Measurements from ENCODE around the gene NAP1L1.
"Not testable (repeated sequence)": the region's sequence is repeated elsewhere in the genome, so short reads cannot be mapped to it uniquely, and the experiment has no call there.

Gene NAP1L1

DNA sequence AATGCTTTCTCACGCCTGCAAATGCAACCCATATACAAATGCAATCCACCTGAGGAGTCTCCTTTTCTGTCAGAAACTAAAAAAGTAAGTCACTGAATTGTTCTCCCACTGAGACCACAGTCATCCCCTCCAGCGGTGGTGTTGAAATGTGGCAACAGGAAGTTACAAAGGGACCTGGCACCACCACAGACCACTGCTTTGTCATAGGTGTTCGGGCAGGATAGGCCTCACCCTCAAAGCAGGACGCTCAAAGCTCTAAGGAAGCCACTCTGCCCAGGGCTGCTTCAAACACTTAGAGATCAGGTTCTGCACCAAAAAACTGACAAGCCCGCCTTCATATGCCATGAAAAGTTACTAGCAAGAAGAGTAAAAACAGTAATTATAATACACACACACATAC is 64.2 kb downstream of the NAP1L1 start:
- no peak for DNase-seq

DNA sequence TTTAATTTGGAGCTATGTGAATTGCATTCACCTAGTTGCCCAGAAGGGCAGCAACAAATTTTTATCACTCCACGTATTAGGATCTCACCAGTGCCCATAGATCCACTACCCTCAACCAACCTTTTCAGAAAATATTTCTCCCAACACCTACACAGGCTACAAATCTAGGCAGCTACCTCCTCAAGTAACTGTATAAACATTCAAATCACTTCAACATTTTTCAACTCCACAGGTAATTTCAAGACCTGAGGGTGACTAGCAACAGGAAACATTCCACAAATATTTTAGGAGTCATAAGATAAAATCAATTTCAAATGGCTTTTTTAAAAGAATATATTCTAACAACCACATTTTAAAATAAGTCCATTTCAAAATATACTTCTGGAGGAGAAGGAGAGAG is 65.8 kb downstream of the NAP1L1 start:
- DNase-seq, result no peak

- DNase-seq, result no peak
These were observed 66.4 kb downstream of the NAP1L1 start for GRCh38 chr12:76018111-76018510.

GRCh38 chr12:76014007-76014406 is 70.5 kb downstream of the NAP1L1 start:
- no peak for DNase-seq

DNA sequence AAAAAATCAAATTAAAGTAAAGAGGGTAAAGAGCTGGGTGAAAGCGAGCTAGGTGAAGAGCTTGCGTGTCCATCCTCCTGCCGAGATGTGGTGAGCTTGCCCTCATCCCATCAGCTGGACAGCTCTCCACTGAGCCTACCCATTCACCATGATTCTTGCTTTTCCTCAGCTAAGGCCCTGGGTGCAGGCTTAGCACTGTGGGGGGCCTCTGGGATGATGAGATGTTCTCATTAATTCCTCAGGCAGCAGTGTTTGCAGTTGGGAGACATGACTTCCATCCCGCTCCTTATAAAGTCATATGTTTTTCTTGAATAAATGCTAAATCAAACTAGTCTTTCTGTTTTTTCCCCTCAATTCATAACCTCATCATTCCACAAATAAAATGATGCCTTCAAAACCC is 70.9 kb downstream of the NAP1L1 start:
- no peak for DNase-seq

GRCh38 chr12:76012644-76013043 is 71.8 kb downstream of the NAP1L1 start:
- DNase-seq, result no peak

- DNase-seq, result no peak
These were observed 73.6 kb downstream of the NAP1L1 start for GRCh38 chr12:76010732-76011458.

- no peak for DNase-seq
These were observed 76.1 kb downstream of the NAP1L1 start for GRCh38 chr12:76008428-76008827.

- DNase-seq, result no peak
These were observed 76.8 kb downstream of the NAP1L1 start for GRCh38 chr12:76007640-76008039.

- DNase-seq, result no peak
These were observed 78.2 kb downstream of the NAP1L1 start for GRCh38 chr12:76006028-76006925.

GRCh38 chr12:76003355-76003638 is 81.2 kb downstream of the NAP1L1 start:
- no peak for DNase-seq

GRCh38 chr12:76002598-76003354 is 81.7 kb downstream of the NAP1L1 start:
- no peak for DNase-seq

GRCh38 chr12:75998292-75999063 is 86.0 kb downstream of the NAP1L1 start:
- DNase-seq, result no peak

- no peak for DNase-seq
These were observed 86.8 kb downstream of the NAP1L1 start for GRCh38 chr12:75997658-75998057.

DNA sequence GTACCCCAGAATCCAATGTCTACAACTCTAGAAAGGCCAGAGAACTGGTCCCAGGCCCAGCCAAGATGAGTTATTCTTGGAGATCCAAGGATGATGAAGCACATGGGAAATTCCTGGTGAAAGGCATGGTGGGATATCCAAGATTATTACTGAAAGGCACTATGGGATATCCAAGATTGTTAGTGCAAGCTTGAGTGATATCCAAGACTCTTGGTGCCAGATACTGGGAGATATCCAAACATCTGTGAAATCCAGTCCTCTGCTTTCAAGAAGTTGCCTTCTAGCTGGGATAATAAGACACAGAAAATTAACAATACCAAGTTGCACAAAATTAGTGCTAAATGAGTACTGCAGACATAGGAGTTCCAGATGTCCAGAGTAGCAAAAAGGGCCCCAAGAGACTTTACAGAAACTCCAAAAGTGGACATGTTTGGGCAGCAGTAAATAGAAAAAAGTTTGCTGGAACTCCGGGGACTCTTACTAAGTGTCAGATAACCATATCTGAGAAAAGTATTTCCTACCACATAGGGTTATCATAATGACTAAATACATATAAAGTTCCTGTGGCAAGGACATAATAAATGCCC is 87.5 kb downstream of the NAP1L1 start:
- no peak for DNase-seq

- no peak for DNase-seq
These were observed 88.8 kb downstream of the NAP1L1 start for GRCh38 chr12:75995691-75996090.

GRCh38 chr12:75994069-75994740 is 90.3 kb downstream of the NAP1L1 start:
- no peak for DNase-seq

DNA sequence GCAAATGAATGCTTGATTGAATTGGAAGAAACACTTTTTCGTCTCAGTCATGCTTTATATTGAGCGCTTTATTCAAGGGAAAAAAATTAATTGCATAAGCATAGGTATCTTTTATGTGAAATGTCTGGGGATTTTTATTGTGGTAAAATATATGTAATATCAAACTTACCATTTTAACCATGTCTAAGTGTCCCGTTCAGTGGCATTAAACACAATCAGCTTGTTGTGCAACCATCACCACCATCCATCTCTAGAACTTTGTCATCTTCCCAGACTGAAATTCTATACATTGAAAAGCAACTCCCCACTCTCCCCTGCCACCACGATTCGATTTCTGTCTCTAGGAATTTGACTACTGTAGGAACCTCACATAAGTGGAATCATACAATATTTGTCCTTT is 92.7 kb downstream of the NAP1L1 start:
- DNase-seq, result no peak

- no peak for DNase-seq
These were observed 94.1 kb downstream of the NAP1L1 start for GRCh38 chr12:75990189-75990912.

DNA sequence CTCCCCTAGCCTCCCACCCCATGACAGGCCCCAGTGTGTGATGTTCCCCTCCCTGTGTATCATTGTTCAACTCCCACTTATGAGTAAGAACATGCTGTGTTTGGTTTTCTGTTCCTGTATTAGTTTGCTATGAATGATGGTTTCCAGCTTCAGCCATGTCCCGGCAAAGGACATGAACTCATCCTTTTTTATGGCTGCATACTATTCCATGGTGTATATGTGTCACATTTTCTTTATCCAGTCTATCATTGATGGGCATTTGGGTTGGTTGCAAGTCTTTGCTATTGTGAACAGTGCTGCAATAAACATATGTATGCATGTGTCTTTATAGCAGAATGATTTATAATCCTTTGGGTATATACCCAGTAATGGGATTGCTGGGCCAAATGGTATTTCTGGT is 96.8 kb downstream of the NAP1L1 start:
- DNase-seq, result not testable (repeated sequence)
